A172 (cell line): Measurements from ENCODE around the gene MC3R. TPM values are rescaled to one million over a fixed set of nuclear protein-coding genes. Genes with fewer than 3 reads are reported as not detected.

Experiments used
- DNase-seq: peaks from one replicate; pipeline ENCODE4 v3.0.0-alpha.2; 2015; ENCODE audit warnings: low spot score
- total RNA-seq: library from RNA; depleted of rRNA; stranded (reverse); fragments of >200 nt; shearing (Covaris generic); gene quantifications from 2 replicates; pipeline ENCODE4 v1.2.3, GENCODE V29; 2014; rRNA removed

The MC3R gene
- total RNA-seq, 1 experiment from 2014 or later, result not detected

- no peak for DNase-seq
Observed at GRCh38 chr20:56249956-56250355, 1.4 kb downstream of the MC3R start.

DNA sequence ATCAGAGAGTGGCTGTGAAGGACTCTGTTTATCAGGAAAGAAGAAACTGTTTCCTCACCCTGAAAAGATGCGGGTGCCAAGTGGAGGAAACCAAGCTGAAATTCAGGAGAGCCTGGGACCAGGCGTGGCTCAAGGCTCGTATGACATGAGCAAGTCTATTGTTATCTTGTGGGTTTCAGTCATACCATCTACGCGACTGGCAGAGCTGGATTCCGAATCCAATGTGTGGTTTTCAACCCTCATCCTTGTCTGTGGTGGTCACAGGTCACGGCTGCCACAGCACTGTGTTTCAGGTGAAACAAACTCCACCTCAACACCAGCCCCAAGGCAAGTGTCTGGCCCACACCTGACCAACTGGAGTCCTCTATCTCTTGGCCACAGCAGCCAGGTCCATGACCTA, 9.1 kb downstream of the MC3R start:
- no peak for DNase-seq

- no peak for DNase-seq
Observed at GRCh38 chr20:56259948-56260347, 11.4 kb downstream of the MC3R start.

- no peak for DNase-seq
Observed at GRCh38 chr20:56268536-56268935, 20.0 kb downstream of the MC3R start.

DNA sequence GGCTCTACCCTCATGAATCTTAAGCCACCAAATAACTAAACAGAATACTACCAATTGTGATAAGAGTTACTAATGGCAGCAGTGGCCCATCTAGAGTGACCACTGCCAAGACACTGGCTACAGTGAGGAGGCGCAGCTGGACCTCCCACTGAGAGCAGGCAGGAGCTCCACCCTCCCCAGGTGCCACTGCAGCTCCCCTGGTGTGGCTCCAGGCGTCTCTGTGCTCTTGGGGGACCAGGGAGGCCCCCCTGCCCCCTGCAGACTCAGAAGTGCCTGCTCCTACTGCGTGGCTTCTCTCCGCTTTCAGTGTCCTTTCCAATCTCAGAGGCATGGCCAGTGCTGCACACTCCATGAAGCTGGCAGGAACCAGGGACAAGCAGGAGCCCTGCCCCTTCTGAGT, 23.4 kb downstream of the MC3R start:
- no peak for DNase-seq

DNA sequence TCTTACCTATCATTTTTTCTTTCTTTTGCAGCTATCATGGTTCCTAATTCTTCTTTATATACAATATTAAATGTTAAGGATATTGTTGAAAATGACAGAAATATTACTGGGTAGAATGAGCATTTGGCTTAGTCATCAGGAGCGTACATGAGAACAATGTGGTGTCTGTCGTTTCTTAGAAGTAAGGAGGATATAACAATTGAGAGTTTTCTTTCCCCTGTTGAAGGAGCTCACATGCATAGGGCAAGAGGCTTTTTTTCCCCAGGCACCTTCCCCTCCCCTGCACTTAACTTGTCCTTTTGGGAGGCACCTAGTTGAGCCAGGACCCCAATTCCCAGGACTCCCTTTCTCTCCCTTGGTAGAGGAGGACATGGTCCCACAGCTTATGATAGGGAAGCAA, 25.0 kb downstream of the MC3R start:
- no peak for DNase-seq

GRCh38 chr20:56274156-56274555, 25.6 kb downstream of the MC3R start:
- no peak for DNase-seq

GRCh38 chr20:56278196-56278595, 29.7 kb downstream of the MC3R start:
- no peak for DNase-seq

DNA sequence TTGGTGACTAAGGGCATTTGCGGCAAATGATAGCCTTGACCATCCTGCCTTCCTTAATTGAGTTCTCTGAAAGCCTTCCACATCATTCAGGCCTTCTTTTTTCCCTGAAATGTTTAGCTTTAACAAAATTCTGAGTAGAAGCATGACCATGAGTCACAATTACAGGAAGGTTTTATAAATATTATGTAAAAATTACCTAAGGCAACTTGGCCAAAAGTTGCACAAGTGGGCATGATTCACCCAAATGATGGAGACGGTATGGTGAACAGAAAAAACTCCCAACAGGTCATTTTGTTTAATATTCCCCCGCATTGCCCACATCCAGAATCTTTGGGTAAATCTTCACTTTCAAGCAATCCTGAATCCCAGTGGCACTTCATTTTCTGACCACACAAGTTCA, 37.0 kb downstream of the MC3R start:
- DNase-seq, result no peak

- no peak for DNase-seq
Observed at GRCh38 chr20:56289652-56290051, 41.1 kb downstream of the MC3R start.

DNA sequence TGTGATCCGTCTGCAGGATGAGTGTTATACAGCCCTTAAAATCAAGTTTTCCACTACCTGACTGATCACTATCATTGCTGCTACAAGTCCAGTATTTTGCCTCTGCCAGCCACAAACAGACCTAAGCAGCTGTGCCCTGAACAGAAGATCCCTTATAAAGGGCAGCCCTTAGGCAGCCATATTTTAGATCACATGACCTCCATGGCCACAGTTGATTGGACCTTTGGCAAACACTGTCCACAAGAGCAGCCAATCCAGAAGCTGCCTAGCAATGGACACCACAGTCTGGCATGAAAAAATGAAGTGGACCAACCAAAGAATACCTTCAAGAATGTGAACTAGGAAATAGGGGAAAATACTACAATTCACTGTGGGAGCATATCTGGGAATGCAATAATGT, 50.8 kb downstream of the MC3R start:
- no peak for DNase-seq

Other genes starting within 250 kb of the MC3R start
- not detected in 2 replicates for gene CBLN4, start 243.2 kb upstream of the MC3R start, total RNA-seq
- 40.1 and 42.3 TPM in 2 replicates for gene FAM210B, start 110.2 kb downstream of the MC3R start, total RNA-seq
- gene AURKA, start 143.5 kb downstream of the MC3R start, total RNA-seq, result 131 and 137 TPM in 2 replicates
- gene CSTF1, start 143.9 kb downstream of the MC3R start, total RNA-seq, result 48.7 and 68.4 TPM in 2 replicates
- not detected in 2 replicates for gene CASS4, start 163.5 kb downstream of the MC3R start, total RNA-seq
- gene RTF2, start 219.9 kb downstream of the MC3R start, total RNA-seq, result 122 and 131 TPM in 2 replicates